Ishikawa (cell line): Measurements from ENCODE around the gene SRRT.
A peak's percentile ranks its signal among the peaks of the same experiment; 100 is the strongest.

ENCODE experiments used
- CEBPB ChIP-seq: IDR thresholded peaks from 2 replicates; pipeline ENCODE4 v1.6.1; 2012
- CREB1 ChIP-seq: IDR thresholded peaks from 2 replicates; pipeline ENCODE4 v1.6.1; 2012; ENCODE audit warnings: low read depth
- EGR1 ChIP-seq: IDR thresholded peaks from 2 replicates; pipeline ENCODE4 v1.6.1; 2012
- EP300 ChIP-seq: IDR thresholded peaks from 2 replicates; pipeline ENCODE4 v1.6.1; 2012; ENCODE audit warnings: borderline replicate concordance
- FOXM1 ChIP-seq: IDR thresholded peaks from 2 replicates; pipeline ENCODE4 v1.6.1; 2012; ENCODE audit warnings: low read depth, borderline replicate concordance
- MAX ChIP-seq: IDR thresholded peaks from 2 replicates; pipeline ENCODE4 v1.6.1; 2012
- NFIC ChIP-seq: IDR thresholded peaks from 2 replicates; pipeline ENCODE4 v1.6.1; 2012
- RAD21 ChIP-seq: IDR thresholded peaks from 2 replicates; pipeline ENCODE4 v1.6.1; 2012; ENCODE audit warnings: low read depth
- REST ChIP-seq: IDR thresholded peaks from 2 replicates; pipeline ENCODE4 v1.6.1; 2012; ENCODE audit warnings: low read depth, mild to moderate bottlenecking
- TAF1 ChIP-seq: IDR thresholded peaks from 2 replicates; pipeline ENCODE4 v1.6.1; 2012; ENCODE audit warnings: low read depth, mild to moderate bottlenecking
- TCF12 ChIP-seq: IDR thresholded peaks from 2 replicates; pipeline ENCODE4 v1.6.1; 2012; ENCODE audit warnings: low read depth
- TEAD4 ChIP-seq: IDR thresholded peaks from 2 replicates; pipeline ENCODE4 v1.6.1; 2012
- USF1 ChIP-seq: IDR thresholded peaks from 2 replicates; pipeline ENCODE4 v1.6.1; 2012
- YY1 ChIP-seq: IDR thresholded peaks from 2 replicates; pipeline ENCODE4 v1.6.1; 2012; ENCODE audit warnings: low read depth
- ZBTB7A ChIP-seq: IDR thresholded peaks from 2 replicates; pipeline ENCODE4 v1.6.1; 2012; ENCODE audit warnings: low read depth

Gene SRRT

GRCh38 chr7:100887516-100888290 lies 12.8 kb downstream of the SRRT start:
- TF ChIP-seq YY1 (no peak), CREB1 (no peak), CEBPB (no peak), RAD21 (no peak), REST (no peak), EGR1 (no peak), TEAD4 (no peak), TCF12 (no peak), ZBTB7A (no peak), TAF1 (no peak), FOXM1 (no peak), USF1 (no peak), NFIC (no peak)

- TF ChIP-seq YY1, result no peak
- TF ChIP-seq CEBPB, result no peak
- no peak for TF ChIP-seq TAF1
- TF ChIP-seq ZBTB7A, result no peak
- TF ChIP-seq EP300, result no peak
- no peak for TF ChIP-seq RAD21
- no peak for TF ChIP-seq NFIC
- TF ChIP-seq TCF12, result no peak
- no peak for TF ChIP-seq EGR1
- TF ChIP-seq MAX, result no peak
- no peak for TF ChIP-seq USF1
- TF ChIP-seq FOXM1, result no peak
Measured at GRCh38 chr7:100888291-100888987, 13.5 kb downstream of the SRRT start.

- TF ChIP-seq FOXM1 (no peak), REST (0 out of 2 replicates have a peak, but pooled peaks have one; percentile 1), TCF12 (no peak; the same call in 1 of the 2 replicates), ZBTB7A (no peak; the same call in 1 of the 2 replicates), TAF1 (no peak), MAX (peak; percentile 96), EP300 (no peak), RAD21 (no peak), CREB1 (no peak), YY1 (peak; percentile 33; the same call in 1 of the 2 replicates), USF1 (peak; percentile 52), TEAD4 (no peak), CEBPB (no peak)
Measured at GRCh38 chr7:100888988-100889750, 14.3 kb downstream of the SRRT start, which contains the start of gene UFSP1. Gene UFSP1 (minus strand): TSS chr7:100889715. CDS start chr7:100889271, 444 bp downstream.
